GM21360 (cell line): ENCODE measurements around the gene TOM1L2.
"Not testable (repeated sequence)": the region's sequence is repeated elsewhere in the genome, so short reads cannot be mapped to it uniquely, and the experiment has no call there.

Experiments
- ATAC-seq: cut with Tn5 transposase; IDR thresholded peaks from one replicate; pipeline ENCODE4 v1.9.1; 2021; ENCODE audit warnings: mild to moderate bottlenecking, moderate library complexity; ENCODE audit not compliant: unreplicated experiment

Gene TOM1L2

GRCh38 chr17:17944743-17945142 is 27.5 kb downstream of the TOM1L2 start:
- no peak for ATAC-seq

- ATAC-seq: no peak
Observed at GRCh38 chr17:17944242-17944641, 28.0 kb downstream of the TOM1L2 start.

- no peak for ATAC-seq
Observed at GRCh38 chr17:17943281-17943984, 28.8 kb downstream of the TOM1L2 start.

DNA sequence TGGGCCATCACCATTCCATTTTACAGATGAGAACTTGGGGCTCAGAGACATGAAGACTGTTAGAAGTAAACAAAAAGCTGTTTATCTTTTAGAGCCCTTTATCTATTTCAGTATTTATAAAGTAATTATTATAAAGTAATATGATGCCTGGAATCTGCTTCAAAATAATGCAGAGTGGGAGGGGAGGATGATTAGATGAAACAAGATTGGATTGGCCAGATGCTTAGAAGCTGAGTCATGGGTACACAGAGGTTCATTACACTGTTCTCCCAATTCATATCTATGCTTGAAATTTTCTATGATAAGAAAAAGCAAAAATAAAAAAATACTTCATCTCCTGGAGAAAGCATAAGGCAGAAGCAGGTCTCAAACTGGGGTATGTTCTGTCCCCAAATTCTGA is 29.4 kb downstream of the TOM1L2 start:
- no peak for ATAC-seq

- no peak for ATAC-seq
Observed at GRCh38 chr17:17941015-17941414, 31.2 kb downstream of the TOM1L2 start.

GRCh38 chr17:17940441-17940911 is 31.7 kb downstream of the TOM1L2 start:
- no peak for ATAC-seq

DNA sequence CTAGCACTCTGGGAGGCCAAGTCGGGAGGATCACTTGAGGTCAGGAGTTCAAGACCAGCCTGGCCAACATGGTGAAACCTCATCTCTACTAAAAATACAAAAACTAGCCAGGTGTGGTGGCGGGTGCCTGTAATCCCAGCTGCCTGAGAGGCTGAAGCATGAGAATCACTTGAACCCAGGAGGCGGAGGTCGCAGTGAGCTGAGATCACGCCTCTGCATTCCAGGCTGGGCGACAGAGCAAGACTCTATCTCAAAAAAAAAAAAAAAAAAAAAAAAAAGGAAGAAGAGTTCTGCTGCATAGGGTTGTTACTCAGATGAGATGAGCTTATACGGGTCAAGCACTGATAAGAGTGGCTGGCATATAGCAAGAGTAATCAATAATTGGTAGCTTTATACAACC is 32.3 kb downstream of the TOM1L2 start:
- not testable (repeated sequence) for ATAC-seq

- ATAC-seq: no peak
Observed at GRCh38 chr17:17938388-17939107, 33.7 kb downstream of the TOM1L2 start.

- no peak for ATAC-seq
Observed at GRCh38 chr17:17937958-17938357, 34.2 kb downstream of the TOM1L2 start.

DNA sequence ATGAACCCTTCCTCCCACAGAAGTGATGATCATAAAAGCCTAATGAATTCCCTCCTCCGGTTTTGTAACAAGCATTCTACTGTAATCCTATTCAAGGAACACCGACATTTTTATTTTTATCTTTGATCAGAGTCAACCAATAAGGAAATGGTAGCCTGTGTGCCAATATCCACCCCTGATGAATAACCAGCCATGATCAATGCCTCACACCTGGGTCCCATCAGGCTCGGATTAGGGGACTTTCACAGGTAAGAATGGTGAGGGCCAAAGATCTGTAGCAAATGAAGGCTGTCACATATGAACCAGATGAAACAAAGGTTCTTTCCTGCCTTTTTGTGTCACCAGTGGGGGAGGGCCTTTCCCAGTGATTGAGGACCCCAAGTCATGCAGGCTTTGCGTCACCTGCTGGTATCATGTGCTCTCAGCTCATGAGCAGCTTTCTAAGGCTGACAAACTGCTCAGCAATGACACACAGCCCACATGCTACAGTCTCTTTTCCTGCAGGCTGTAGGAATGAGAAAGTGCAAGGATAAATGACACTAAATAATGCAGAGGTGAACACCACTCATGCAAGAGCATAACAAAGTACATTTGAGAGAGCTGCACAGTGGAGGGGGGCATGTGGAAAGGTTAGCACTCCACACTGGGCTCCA is 34.9 kb downstream of the TOM1L2 start:
- no peak for ATAC-seq

GRCh38 chr17:17935321-17936271 is 36.6 kb downstream of the TOM1L2 start:
- ATAC-seq: no peak

GRCh38 chr17:17934806-17935205 is 37.4 kb downstream of the TOM1L2 start:
- ATAC-seq: no peak

- no peak for ATAC-seq
Observed at GRCh38 chr17:17934214-17934613, 38.0 kb downstream of the TOM1L2 start.

DNA sequence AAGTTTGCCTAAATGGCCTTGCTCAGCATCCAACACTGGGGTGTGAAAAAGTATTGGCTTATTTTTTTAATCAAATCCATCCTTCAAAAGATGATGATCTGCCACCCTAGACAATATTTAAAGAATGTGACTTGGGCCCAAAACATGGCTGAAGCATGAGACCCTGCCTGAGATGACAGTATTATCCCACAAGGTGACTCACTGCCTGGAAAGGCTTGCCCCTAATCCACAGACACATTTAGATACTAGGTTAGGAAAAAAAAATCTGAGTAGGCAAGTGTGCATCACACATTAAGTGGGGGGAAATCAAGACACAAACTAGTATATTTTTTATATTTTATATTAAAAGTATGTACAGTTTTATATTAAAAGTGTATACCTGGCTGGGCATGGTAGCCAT is 38.4 kb downstream of the TOM1L2 start:
- no peak for ATAC-seq

- no peak for ATAC-seq
Observed at GRCh38 chr17:17931159-17931558, 41.0 kb downstream of the TOM1L2 start.

GRCh38 chr17:17930674-17931073 is 41.5 kb downstream of the TOM1L2 start:
- ATAC-seq: no peak

DNA sequence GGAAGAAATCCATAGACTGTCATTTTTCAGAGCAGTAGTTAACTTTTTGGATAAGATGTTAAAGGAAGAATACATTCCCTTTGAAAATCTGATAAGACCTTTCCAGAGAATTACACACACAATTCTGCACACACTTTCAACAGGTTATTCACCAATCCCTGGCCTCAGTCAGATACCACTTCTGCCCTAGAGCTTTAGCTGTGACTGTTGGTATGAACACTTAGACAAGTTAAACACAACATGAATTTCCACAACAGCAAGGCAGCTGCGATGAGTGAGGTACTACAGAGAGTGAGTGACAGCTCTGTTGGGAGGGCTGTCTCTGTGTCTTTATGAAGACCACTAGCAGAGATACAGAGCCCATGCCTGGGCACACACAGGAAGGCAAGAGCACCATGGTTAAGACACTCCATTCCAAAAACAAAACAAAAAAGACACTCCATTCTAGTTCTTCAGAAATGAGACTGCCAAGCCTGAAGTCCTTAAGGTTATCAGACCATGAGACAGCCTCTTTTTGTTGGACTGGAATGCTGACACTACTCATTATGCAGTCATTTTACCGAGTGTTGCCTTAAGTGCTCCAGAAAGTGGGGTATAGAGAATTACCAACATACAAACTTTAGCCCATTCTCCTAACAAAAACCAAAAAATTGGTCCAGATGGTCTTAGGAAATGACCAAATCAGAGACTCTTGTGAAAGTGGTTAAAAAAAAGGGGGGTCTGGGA is 42.4 kb downstream of the TOM1L2 start:
- ATAC-seq: no peak

- no peak for ATAC-seq
Observed at GRCh38 chr17:17928398-17929287, 43.6 kb downstream of the TOM1L2 start.

- ATAC-seq: no peak
Observed at GRCh38 chr17:17926840-17927449, 45.3 kb downstream of the TOM1L2 start.
